ENCODE data around the gene AFF3. TPM values are rescaled to one million over a fixed set of nuclear protein-coding genes. Genes with fewer than 3 reads are reported as not detected.

Gene AFF3
- total RNA-seq, 1 donor from 2014 or later, result 8.0 TPM

DNA sequence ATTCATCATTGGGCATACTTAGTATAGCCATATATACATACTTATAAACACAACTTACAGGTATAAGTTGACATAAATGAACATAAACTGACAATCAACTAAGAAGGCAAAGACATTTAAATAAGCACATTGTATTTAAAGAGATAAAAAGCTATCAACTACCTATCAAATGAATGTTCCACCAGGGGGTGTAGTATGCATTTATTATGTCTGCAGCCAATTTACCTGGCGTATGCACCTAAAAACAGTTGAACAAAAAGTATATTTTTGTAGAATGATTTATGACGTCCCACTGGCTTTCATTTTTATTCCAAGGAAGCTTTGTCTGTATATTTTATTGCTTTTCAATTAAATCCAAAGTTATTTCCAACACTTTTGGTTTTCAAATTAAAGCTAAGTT lies 323.5 kb downstream of the AFF3 start:
- H3K4me1 ChIP-seq, result no peaks in the 10 kb centered on the region
- no peaks in the 10 kb centered on the region for H3K9me3 ChIP-seq (replicated peaks)
- intact Hi-C loops (cut with micrococcal nuclease), result no loop called here
- DNase-seq, result no peak
- H3K27me3 ChIP-seq (ENCODE audit: low read depth), result no peaks in the 10 kb centered on the region
- H3K36me3 ChIP-seq, result no peaks in the 10 kb centered on the region
- no peak overlapping the region for H3K4me3 ChIP-seq
- no peak overlapping the region for H3K27ac ChIP-seq (replicated peaks)
- TF ChIP-seq, protein P1, sequence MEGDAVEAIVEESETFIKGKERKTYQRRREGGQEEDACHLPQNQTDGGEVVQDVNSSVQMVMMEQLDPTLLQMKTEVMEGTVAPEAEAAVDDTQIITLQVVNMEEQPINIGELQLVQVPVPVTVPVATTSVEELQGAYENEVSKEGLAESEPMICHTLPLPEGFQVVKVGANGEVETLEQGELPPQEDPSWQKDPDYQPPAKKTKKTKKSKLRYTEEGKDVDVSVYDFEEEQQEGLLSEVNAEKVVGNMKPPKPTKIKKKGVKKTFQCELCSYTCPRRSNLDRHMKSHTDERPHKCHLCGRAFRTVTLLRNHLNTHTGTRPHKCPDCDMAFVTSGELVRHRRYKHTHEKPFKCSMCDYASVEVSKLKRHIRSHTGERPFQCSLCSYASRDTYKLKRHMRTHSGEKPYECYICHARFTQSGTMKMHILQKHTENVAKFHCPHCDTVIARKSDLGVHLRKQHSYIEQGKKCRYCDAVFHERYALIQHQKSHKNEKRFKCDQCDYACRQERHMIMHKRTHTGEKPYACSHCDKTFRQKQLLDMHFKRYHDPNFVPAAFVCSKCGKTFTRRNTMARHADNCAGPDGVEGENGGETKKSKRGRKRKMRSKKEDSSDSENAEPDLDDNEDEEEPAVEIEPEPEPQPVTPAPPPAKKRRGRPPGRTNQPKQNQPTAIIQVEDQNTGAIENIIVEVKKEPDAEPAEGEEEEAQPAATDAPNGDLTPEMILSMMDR (IDR thresholded peaks at IDR 0.05; ENCODE audit: borderline replicate concordance), result peak; percentile 34

- Histone ChIP-seq H3K4me3 (no peak overlapping the region), H3K9me3 (replicated peaks) (no peaks in the 10 kb centered on the region), H3K36me3 (no peaks in the 10 kb centered on the region), H3K27me3 (ENCODE audit: low read depth) (no peaks in the 10 kb centered on the region), H3K27ac (replicated peaks) (no peak overlapping the region), H3K4me1 (peaks cover 6% of the 10 kb centered on the region)
- intact Hi-C loops (cut with micrococcal nuclease), result no loop called here
- TF ChIP-seq, protein P1 (IDR thresholded peaks at IDR 0.05; ENCODE audit: borderline replicate concordance), result no peak
- no peak for DNase-seq
Observed at GRCh38 chr2:99816908-99817307, 325.5 kb downstream of the AFF3 start.

- TF ChIP-seq, protein P1 (IDR thresholded peaks at IDR 0.05; ENCODE audit: borderline replicate concordance), result no peak
- Histone ChIP-seq H3K9me3 (replicated peaks) (no peaks in the 10 kb centered on the region), H3K27ac (replicated peaks) (no peak overlapping the region), H3K4me1 (peaks cover 12% of the 10 kb centered on the region), H3K36me3 (no peaks in the 10 kb centered on the region), H3K4me3 (no peak overlapping the region), H3K27me3 (ENCODE audit: low read depth) (no peaks in the 10 kb centered on the region)
- DNase-seq, result no peak
- intact Hi-C loops (cut with micrococcal nuclease), result no loop called here
Observed at GRCh38 chr2:99812426-99812825, 330.0 kb downstream of the AFF3 start.

- no peaks in the 10 kb centered on the region for H3K27me3 ChIP-seq (ENCODE audit: low read depth)
- intact Hi-C loops (cut with micrococcal nuclease), result no loop called here
- peaks cover 12% of the 10 kb centered on the region for H3K4me1 ChIP-seq
- no peaks in the 10 kb centered on the region for H3K36me3 ChIP-seq
- H3K9me3 ChIP-seq (replicated peaks), result no peaks in the 10 kb centered on the region
- no peak for DNase-seq
- TF ChIP-seq, protein P1 (IDR thresholded peaks at IDR 0.05; ENCODE audit: borderline replicate concordance), result no peak
- no peak overlapping the region for H3K4me3 ChIP-seq
- no peak overlapping the region for H3K27ac ChIP-seq (replicated peaks)
Observed at GRCh38 chr2:99811544-99811943, 330.8 kb downstream of the AFF3 start.

DNA sequence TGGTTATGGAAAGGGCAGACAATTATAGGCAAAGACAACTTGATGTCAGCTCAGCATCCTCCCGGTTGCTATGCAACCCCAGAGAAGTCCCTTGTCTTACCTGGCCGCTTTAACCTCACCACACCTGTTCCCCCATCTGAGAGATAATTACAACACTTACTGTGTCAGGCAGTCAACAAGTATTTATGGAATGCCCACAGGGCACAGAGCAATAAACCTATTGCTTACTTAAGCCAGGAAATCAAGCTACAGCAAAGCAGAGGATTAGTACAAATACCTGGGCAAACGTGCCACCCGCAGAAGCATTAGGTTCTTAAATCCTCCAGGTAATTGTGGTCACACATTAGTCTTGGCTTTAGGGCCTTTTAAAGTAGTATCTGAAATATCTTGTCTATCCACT lies 332.2 kb downstream of the AFF3 start:
- intact Hi-C loops (cut with micrococcal nuclease), result no loop called here
- DNase-seq, result no peak
- H3K36me3 ChIP-seq, result no peaks in the 10 kb centered on the region
- peaks cover 12% of the 10 kb centered on the region for H3K4me1 ChIP-seq
- H3K4me3 ChIP-seq, result no peak overlapping the region
- no peak overlapping the region for H3K27ac ChIP-seq (replicated peaks)
- TF ChIP-seq, protein P1 (IDR thresholded peaks at IDR 0.05; ENCODE audit: borderline replicate concordance), result no peak
- H3K27me3 ChIP-seq (ENCODE audit: low read depth), result no peaks in the 10 kb centered on the region
- H3K9me3 ChIP-seq (replicated peaks), result no peaks in the 10 kb centered on the region

All from left ventricle myocardium inferior (tissue), 1 donor.